H1 (cell line): ENCODE results near the gene CTDSP1. TPM values are rescaled to one million over a fixed set of nuclear protein-coding genes. Genes with fewer than 3 reads are reported as not detected.

Experiments used
- ASH2L ChIP-seq: fragments of 200-600, 300-600 bp; sonication (generic); IDR thresholded peaks from one replicate; pipeline ENCODE4 v1.7.1; 2017; ENCODE audit warnings: low read length
- BACH1 ChIP-seq: IDR thresholded peaks from 2 replicates; pipeline ENCODE4 v1.6.1; 2012; ENCODE audit warnings: low read length, improper control_type of control experiment
- CHD2 ChIP-seq: IDR thresholded peaks from 2 replicates; pipeline ENCODE4 v1.6.1; 2012; ENCODE audit warnings: low read length, improper control_type of control experiment
- CREB1 ChIP-seq: IDR thresholded peaks from 2 replicates; pipeline ENCODE4 v1.6.1; 2012; ENCODE audit warnings: inconsistent platforms
- CTCF ChIP-seq, 3 experiments: IDR thresholded peaks; 1 replicate in 2 of 3; 2 replicates in 1 of 3; pipeline versions ENCODE4 v1.5.1 to v1.6.1; 2011; ENCODE audit warnings: low read length in 3 of 3, mild to moderate bottlenecking in 3 of 3, inconsistent platforms in 2 of 3, low read depth in 1 of 3, moderate library complexity in 1 of 3; ENCODE audit not compliant: insufficient read depth in 1 of 3; ENCODE audit errors: control extremely low read depth in 1 of 3
- EGR1 ChIP-seq: IDR thresholded peaks from 2 replicates; pipeline ENCODE4 v1.6.1; 2011; ENCODE audit warnings: low read depth, low read length, borderline replicate concordance
- HDAC2 ChIP-seq, 2 experiments: fragments of 300-600 bp in 1 of 2; sonication (generic) in 1 of 2; IDR thresholded peaks; 2 replicates each; pipeline ENCODE4 v1.6.1; 2011 to 2012; ENCODE audit warnings: low read depth in 2 of 2, low read length in 2 of 2, mild to moderate bottlenecking in 2 of 2, moderate library complexity in 2 of 2, borderline replicate concordance in 1 of 2, inconsistent platforms in 1 of 2
- KDM5A ChIP-seq: fragments of 200-600 bp; IDR thresholded peaks from 2 replicates; pipeline ENCODE4 v1.7.1; 2012; ENCODE audit warnings: mild to moderate bottlenecking, low read length, inconsistent platforms, mixed read lengths
- NRF1 ChIP-seq: IDR thresholded peaks from 2 replicates; pipeline ENCODE4 v1.6.1; 2011; ENCODE audit warnings: mild to moderate bottlenecking, low read depth, low read length, improper control_type of control experiment
- PHF8 ChIP-seq: fragments of 200-600 bp; sonication (generic); conservative IDR thresholded peaks from 2 replicates; pipeline ENCODE4 v1.7.1; 2012; ENCODE audit warnings: low read depth, mild to moderate bottlenecking, inconsistent platforms, low read length, moderate library complexity
- POLR2A ChIP-seq, 2 experiments: IDR thresholded peaks; 1 replicate in 1 of 2; 2 replicates in 1 of 2; pipeline ENCODE4 v1.6.1; 2011; ENCODE audit warnings: low read depth in 2 of 2, low read length in 2 of 2, mild to moderate bottlenecking in 2 of 2; ENCODE audit errors: control extremely low read depth in 1 of 2
- POLR2AphosphoS5 ChIP-seq: IDR thresholded peaks from 2 replicates; pipeline ENCODE4 v1.6.1; 2011; ENCODE audit warnings: low read depth, low read length
- RXRA ChIP-seq: IDR thresholded peaks from 2 replicates; pipeline ENCODE4 v1.6.1; 2011; ENCODE audit warnings: low read depth, mild to moderate bottlenecking, low read length, moderate library complexity; ENCODE audit not compliant: insufficient read depth
- SIN3A ChIP-seq, 2 experiments: IDR thresholded peaks in 1 of 2; conservative IDR thresholded peaks in 1 of 2; 2 replicates each; pipeline ENCODE4 v1.6.1; 2011 to 2012; ENCODE audit warnings: low read length in 2 of 2, improper control_type of control experiment in 1 of 2, low read depth in 1 of 2, mild to moderate bottlenecking in 1 of 2
- SP4 ChIP-seq: IDR thresholded peaks from 2 replicates; pipeline ENCODE4 v1.6.1; 2012; ENCODE audit warnings: low read length, inconsistent platforms
- SUZ12 ChIP-seq: fragments of 200-600 bp; sonication (generic); IDR thresholded peaks from 2 replicates; pipeline ENCODE4 v1.6.1; 2012; ENCODE audit warnings: mild to moderate bottlenecking, inconsistent platforms, low read length, moderate library complexity, mixed read lengths
- TEAD4 ChIP-seq: IDR thresholded peaks from 2 replicates; pipeline ENCODE4 v1.6.1; 2012; ENCODE audit warnings: low read depth, low read length, inconsistent platforms, mixed read lengths
- ZNF274 ChIP-seq: IDR thresholded peaks from 2 replicates; pipeline ENCODE4 v1.7.0; 2012; ENCODE audit warnings: low read length, borderline replicate concordance; ENCODE audit errors: extremely low read depth
- polyA plus RNA-seq, 7 experiments: library from polyadenylated mRNA; depleted of rRNA in 3 of 7; stranded (reverse) in 5 of 7; unstranded in 2 of 7; fragments of >200 nt in 5 of 7; fragments of 200-250 nt in 2 of 7; gene quantifications; 1 replicate in 5 of 7; 2 replicates in 1 of 7; 4 replicates in 1 of 7; pipeline versions ENCODE4 v1.2.1 to v1.2.3, GENCODE V29; 2011 to 2013; ENCODE audit warnings: missing spikeins in 2 of 7, mixed read lengths in 2 of 7
- total RNA-seq: library from RNA; stranded (reverse); fragmentation: NEBNext Ultra II Directional; extraction: Animal tissue kit (Norgen Biotek cat#: 25700); gene quantifications from 2 replicates; pipeline ENCODE4 v1.2.1, GENCODE V29; 2021
- TF ChIP-seq, protein P1 (sequence below): IDR thresholded peaks from 2 replicates; pipeline ENCODE4 v1.6.1; 2012; ENCODE audit warnings: low read length, inconsistent platforms
- TF ChIP-seq, protein P2 (sequence below): IDR thresholded peaks from 2 replicates; pipeline ENCODE4 v1.6.1; 2012; ENCODE audit warnings: inconsistent platforms

CTDSP1 gene
- total and polyA plus RNA-seq, 2 of the 8 experiments (the other 6 are each of a cell fraction or from before 2014, with no cell fraction given) = 20.3 to 35.2 TPM

GRCh38 chr2:218399391-218400166 is at the start of gene CTDSP1 (continued):
- TF ChIP-seq SIN3A (conservative IDR thresholded peaks at IDR 0.05 in 1 of 2, IDR thresholded peaks at IDR 0.05 in 1 of 2; ENCODE audit: low read depth in 1 of 2, low read length in 2 of 2) = peak in 1 of 2 experiments; percentile 70; a peak in 1 of 4 replicates
- 0 out of 2 replicates have a peak, but pooled peaks have one; percentile 3 for TF ChIP-seq CREB1
- TF ChIP-seq POLR2A (IDR thresholded peaks at IDR 0.05; ENCODE audit: control extremely low read depth in 1 of 2, low read depth in 2 of 2, low read length in 2 of 2) = no peak
- peak; percentile 65; the same call in 1 of the 2 replicates for TF ChIP-seq SUZ12
- peak; percentile 40; the same call in 1 of the 2 replicates for TF ChIP-seq BACH1
- TF ChIP-seq KDM5A = no peak
- peak; percentile 81; the same call in 1 of the 2 replicates for TF ChIP-seq SP4
- no peak for TF ChIP-seq CTCF (IDR thresholded peaks at IDR 0.05; ENCODE audit: control extremely low read depth in 1 of 3, insufficient read depth in 1 of 3, low read depth in 1 of 3, low read length in 3 of 3)
- TF ChIP-seq, protein P1, sequence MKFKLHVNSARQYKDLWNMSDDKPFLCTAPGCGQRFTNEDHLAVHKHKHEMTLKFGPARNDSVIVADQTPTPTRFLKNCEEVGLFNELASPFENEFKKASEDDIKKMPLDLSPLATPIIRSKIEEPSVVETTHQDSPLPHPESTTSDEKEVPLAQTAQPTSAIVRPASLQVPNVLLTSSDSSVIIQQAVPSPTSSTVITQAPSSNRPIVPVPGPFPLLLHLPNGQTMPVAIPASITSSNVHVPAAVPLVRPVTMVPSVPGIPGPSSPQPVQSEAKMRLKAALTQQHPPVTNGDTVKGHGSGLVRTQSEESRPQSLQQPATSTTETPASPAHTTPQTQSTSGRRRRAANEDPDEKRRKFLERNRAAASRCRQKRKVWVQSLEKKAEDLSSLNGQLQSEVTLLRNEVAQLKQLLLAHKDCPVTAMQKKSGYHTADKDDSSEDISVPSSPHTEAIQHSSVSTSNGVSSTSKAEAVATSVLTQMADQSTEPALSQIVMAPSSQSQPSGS = no peak
- no peak for TF ChIP-seq ZNF274
- TF ChIP-seq POLR2AphosphoS5 = no peak
- no peak for TF ChIP-seq RXRA
- no peak for TF ChIP-seq ASH2L
- no peak for TF ChIP-seq PHF8
- no peak for TF ChIP-seq NRF1
- peak; percentile 47; the same call in 1 of the 2 replicates for TF ChIP-seq TEAD4
- TF ChIP-seq HDAC2 (IDR thresholded peaks at IDR 0.05; ENCODE audit: borderline replicate concordance in 1 of 2, low read depth in 2 of 2, low read length in 2 of 2) = 0 out of 4 replicates have a peak, but pooled peaks of 1 of the 2 experiments have one; percentile 35
- TF ChIP-seq EGR1 = peak; percentile 76
- no peak for TF ChIP-seq CHD2
- TF ChIP-seq, protein P2, sequence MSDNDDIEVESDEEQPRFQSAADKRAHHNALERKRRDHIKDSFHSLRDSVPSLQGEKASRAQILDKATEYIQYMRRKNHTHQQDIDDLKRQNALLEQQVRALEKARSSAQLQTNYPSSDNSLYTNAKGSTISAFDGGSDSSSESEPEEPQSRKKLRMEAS = peak; percentile 96
